Stimulated activated naive CD8-positive, alpha-beta T cell treated with anti-CD3 and anti-CD28 coated beads, Interleukin-15, Interleukin-2, amounts not matched to agents 100 ng/mL and 50 ng/mL, for 24 hours (primary cell): Measurements from ENCODE around the gene PTPN3.
"Not testable (repeated sequence)": the region's sequence is repeated elsewhere in the genome, so short reads cannot be mapped to it uniquely, and the experiment has no call there.

Source experiments
- H3K27ac Mint-ChIP-seq: one replicate; pipeline ENCODE4 v1.8.0; 2021; ENCODE audit warnings: mild to moderate bottlenecking, mixed read lengths
- H3K27me3 Mint-ChIP-seq: one replicate; pipeline ENCODE4 v1.8.0; 2021; ENCODE audit warnings: mixed read lengths
- H3K36me3 Mint-ChIP-seq: one replicate; pipeline ENCODE4 v1.8.0; 2021; ENCODE audit warnings: low read depth, mixed read lengths
- H3K4me1 Mint-ChIP-seq: one replicate; pipeline ENCODE4 v1.8.0; 2021; ENCODE audit warnings: low read depth, mixed read lengths
- H3K4me3 Mint-ChIP-seq: one replicate; pipeline ENCODE4 v1.8.0; 2021; ENCODE audit warnings: mild to moderate bottlenecking, mixed read lengths
- H3K9me3 Mint-ChIP-seq: one replicate; pipeline ENCODE4 v1.8.0; 2021; ENCODE audit warnings: mixed read lengths

PTPN3 gene

GRCh38 chr9:109498195-109499092 lies at the start of gene PTPN3:
TSS of gene PTPN3 (minus strand) at chr9:109498307. CDS start at chr9:109463434, 34,873 bp downstream.
- Mint-ChIP-seq H3K4me3 (no peak within 1 kb of the TSS), H3K36me3 (peaks cover 4% of the 10 kb centered on the region), H3K27ac (no peak within 1 kb of the TSS), H3K4me1 (peaks cover 7% of the 10 kb centered on the region), H3K9me3 (no peaks in the 10 kb centered on the region), H3K27me3 (peaks cover 71% of the 10 kb centered on the region)

GRCh38 chr9:109544954-109545353 lies 46.8 kb upstream of the PTPN3 start:
- H3K27ac Mint-ChIP-seq, H3K4me1 Mint-ChIP-seq, H3K36me3 Mint-ChIP-seq, H3K4me3 Mint-ChIP-seq, H3K27me3 Mint-ChIP-seq: not testable (repeated sequence)
- peaks cover 14% of the 10 kb centered on the region for H3K9me3 Mint-ChIP-seq

- no peak overlapping the region for H3K4me3 Mint-ChIP-seq
- H3K27ac Mint-ChIP-seq, result no peak overlapping the region
Observed at GRCh38 chr9:109542922-109543321, 44.8 kb upstream of the PTPN3 start.

GRCh38 chr9:109538346-109538745 lies 40.2 kb upstream of the PTPN3 start:
- H3K36me3 Mint-ChIP-seq, result no peaks in the 10 kb centered on the region
- no peak overlapping the region for H3K4me3 Mint-ChIP-seq
- H3K4me1 Mint-ChIP-seq, result no peaks in the 10 kb centered on the region
- H3K27ac Mint-ChIP-seq, result no peak overlapping the region
- peaks cover 22% of the 10 kb centered on the region for H3K27me3 Mint-ChIP-seq
- H3K9me3 Mint-ChIP-seq, result no peaks in the 10 kb centered on the region

More at GRCh38 chr9:109542922-109543321, 44.8 kb upstream of the PTPN3 start:
- no peaks in the 10 kb centered on the region for H3K36me3 Mint-ChIP-seq
- peaks cover 13% of the 10 kb centered on the region for H3K9me3 Mint-ChIP-seq
- peaks cover 11% of the 10 kb centered on the region for H3K27me3 Mint-ChIP-seq
- H3K4me1 Mint-ChIP-seq, result no peaks in the 10 kb centered on the region

- Mint-ChIP-seq H3K27me3 (peaks cover 22% of the 10 kb centered on the region), H3K36me3 (no peaks in the 10 kb centered on the region), H3K4me1 (no peaks in the 10 kb centered on the region), H3K4me3 (no peak overlapping the region), H3K9me3 (no peaks in the 10 kb centered on the region), H3K27ac (no peak overlapping the region)
Observed at GRCh38 chr9:109537288-109537687, 39.2 kb upstream of the PTPN3 start.

- Mint-ChIP-seq H3K27me3 (peaks cover 22% of the 10 kb centered on the region), H3K36me3 (no peaks in the 10 kb centered on the region)
Observed at GRCh38 chr9:109536859-109537258, 38.8 kb upstream of the PTPN3 start.

GRCh38 chr9:109535365-109535764 lies 37.3 kb upstream of the PTPN3 start:
- Mint-ChIP-seq H3K27ac (no peak overlapping the region), H3K9me3 (no peaks in the 10 kb centered on the region), H3K4me3 (no peak overlapping the region), H3K27me3 (peaks cover 20% of the 10 kb centered on the region), H3K36me3 (no peaks in the 10 kb centered on the region), H3K4me1 (no peaks in the 10 kb centered on the region)

More at GRCh38 chr9:109536859-109537258, 38.8 kb upstream of the PTPN3 start:
- Mint-ChIP-seq H3K27ac (no peak overlapping the region), H3K4me1 (no peaks in the 10 kb centered on the region), H3K4me3 (no peak overlapping the region), H3K9me3 (no peaks in the 10 kb centered on the region)

GRCh38 chr9:109534151-109534550 lies 36.0 kb upstream of the PTPN3 start:
- Mint-ChIP-seq H3K9me3 (no peaks in the 10 kb centered on the region), H3K4me3 (no peak overlapping the region), H3K36me3 (no peaks in the 10 kb centered on the region), H3K4me1 (no peaks in the 10 kb centered on the region), H3K27me3 (peaks cover 17% of the 10 kb centered on the region), H3K27ac (no peak overlapping the region)

GRCh38 chr9:109532652-109533051 lies 34.5 kb upstream of the PTPN3 start:
- H3K4me3 Mint-ChIP-seq, H3K36me3 Mint-ChIP-seq, H3K9me3 Mint-ChIP-seq, H3K4me1 Mint-ChIP-seq, H3K27ac Mint-ChIP-seq: not testable (repeated sequence)
- peaks cover 14% of the 10 kb centered on the region for H3K27me3 Mint-ChIP-seq

- Mint-ChIP-seq H3K36me3 (no peaks in the 10 kb centered on the region), H3K4me3 (no peak overlapping the region), H3K27ac (no peak overlapping the region)
Observed at GRCh38 chr9:109522106-109522505, 24.0 kb upstream of the PTPN3 start.

GRCh38 chr9:109520475-109521132 lies 22.5 kb upstream of the PTPN3 start:
- Mint-ChIP-seq H3K27me3 (peaks cover 8% of the 10 kb centered on the region), H3K4me3 (no peak overlapping the region), H3K27ac (no peak overlapping the region), H3K9me3 (no peaks in the 10 kb centered on the region), H3K4me1 (no peaks in the 10 kb centered on the region), H3K36me3 (no peaks in the 10 kb centered on the region)

More at GRCh38 chr9:109522106-109522505, 24.0 kb upstream of the PTPN3 start:
- H3K4me1 Mint-ChIP-seq, result no peaks in the 10 kb centered on the region
- no peaks in the 10 kb centered on the region for H3K9me3 Mint-ChIP-seq
- peaks cover 11% of the 10 kb centered on the region for H3K27me3 Mint-ChIP-seq

- no peaks in the 10 kb centered on the region for H3K4me1 Mint-ChIP-seq
- H3K4me3 Mint-ChIP-seq, result no peak overlapping the region
- H3K27ac Mint-ChIP-seq, result no peak overlapping the region
- H3K27me3 Mint-ChIP-seq, result peaks cover 12% of the 10 kb centered on the region
- no peaks in the 10 kb centered on the region for H3K9me3 Mint-ChIP-seq
- H3K36me3 Mint-ChIP-seq, result no peaks in the 10 kb centered on the region
Observed at GRCh38 chr9:109519366-109519765, 21.3 kb upstream of the PTPN3 start.

- Mint-ChIP-seq H3K27ac (no peak overlapping the region), H3K4me3 (no peak overlapping the region), H3K27me3 (peaks cover 13% of the 10 kb centered on the region), H3K4me1 (no peaks in the 10 kb centered on the region), H3K36me3 (no peaks in the 10 kb centered on the region), H3K9me3 (no peaks in the 10 kb centered on the region)
Observed at GRCh38 chr9:109518621-109519335, 20.7 kb upstream of the PTPN3 start.

- no peaks in the 10 kb centered on the region for H3K9me3 Mint-ChIP-seq
- H3K4me1 Mint-ChIP-seq, result no peaks in the 10 kb centered on the region
- no peaks in the 10 kb centered on the region for H3K36me3 Mint-ChIP-seq
- H3K27ac Mint-ChIP-seq, result no peak overlapping the region
- H3K4me3 Mint-ChIP-seq, result no peak overlapping the region
- H3K27me3 Mint-ChIP-seq, result peaks cover 13% of the 10 kb centered on the region
Observed at GRCh38 chr9:109517901-109518377, 19.8 kb upstream of the PTPN3 start.

- Mint-ChIP-seq H3K27me3 (peaks cover 14% of the 10 kb centered on the region), H3K4me3 (no peak overlapping the region), H3K9me3 (no peaks in the 10 kb centered on the region), H3K36me3 (no peaks in the 10 kb centered on the region), H3K4me1 (no peaks in the 10 kb centered on the region), H3K27ac (no peak overlapping the region)
Observed at GRCh38 chr9:109513871-109514270, 15.8 kb upstream of the PTPN3 start.
